ENCODE measurements around the gene KCNAB1. TPM values are rescaled to one million over a fixed set of nuclear protein-coding genes. Genes with fewer than 3 reads are reported as not detected.
"Not testable (repeated sequence)": the region's sequence is repeated elsewhere in the genome, so short reads cannot be mapped to it uniquely, and the experiment has no call there.

KCNAB1 gene
- total and polyA plus RNA-seq, 2 donors (not counting 1 experiment from before 2014, with no cell fraction given): not detected

DNA sequence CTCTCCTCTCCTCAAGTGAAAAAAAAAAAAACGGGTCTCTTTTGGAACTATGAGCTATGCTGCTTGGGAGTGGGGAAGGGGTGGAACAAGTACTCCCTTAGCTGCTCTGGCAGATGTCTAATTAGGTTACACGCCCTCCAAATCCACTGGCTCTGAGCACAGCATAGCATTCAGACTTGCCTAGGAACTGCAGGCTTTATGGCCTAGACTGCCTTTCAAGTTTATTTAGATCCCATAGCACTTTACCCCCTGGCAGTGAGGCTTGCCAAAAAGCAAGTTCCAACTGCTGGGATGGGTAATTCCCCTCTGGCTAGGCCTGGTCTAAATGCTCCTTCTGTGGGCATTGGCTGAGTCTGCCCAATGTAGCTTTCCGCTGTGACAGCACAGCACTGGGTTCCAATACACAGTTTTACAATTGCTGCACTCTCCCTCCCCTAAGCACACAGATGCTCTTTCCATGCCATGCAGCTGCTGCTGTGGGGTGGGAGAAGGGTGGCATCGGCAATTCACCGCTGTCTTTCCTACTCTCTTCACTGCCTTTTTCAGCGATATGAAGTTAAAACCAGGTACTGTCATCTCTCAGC, 152.8 kb downstream of the KCNAB1 start:
- POLR2A ChIA-PET: no interaction called here
- CTCF ChIA-PET: no interaction called here
- H4K20me1 ChIP-seq (ENCODE audit: control insufficient read depth, insufficient read depth, low read length, poor library complexity, severe bottlenecking): no peaks in the 10 kb centered on the region
- Mint-ChIP-seq H3K4me1 (no peaks in the 10 kb centered on the region), H3K27me3 (peaks cover 26% of the 10 kb centered on the region), H3K27ac (no peak overlapping the region), H3K9me3 (ENCODE audit: insufficient read depth) (no peaks in the 10 kb centered on the region), H3K4me3 (no peak overlapping the region)
- H3K9me3 ChIP-seq (ENCODE audit: control extremely low read depth in 1 of 3, control insufficient read depth in 2 of 3, insufficient read depth in 1 of 3, low read length in 2 of 3): peaks cover 0 to 11% (median 2%) of the 10 kb centered on the region in 3 donors
- DNase-seq (no peak), ATAC-seq (ENCODE audit: low read depth) (no peak)
- WGBS (ENCODE audit: insufficient coverage): 100% methylated on average over 1 of the region's 6 CpGs
- H3K4me2 ChIP-seq (replicated peaks; ENCODE audit: low read depth, low read length, poor library complexity, severe bottlenecking): no peak overlapping the region
- H3K4me3 ChIP-seq (ENCODE audit: control extremely low read depth in 1 of 5, extremely low read depth in 1 of 5, insufficient read depth in 1 of 5, low read depth in 2 of 5, low read length in 4 of 5): no peak overlapping the region
- H3K4me1 ChIP-seq (ENCODE audit: control insufficient read depth in 2 of 2, insufficient read depth in 2 of 2, low read length in 2 of 2): no peaks in the 10 kb centered on the region
- no peaks in the 10 kb centered on the region for H3K36me3 ChIP-seq (replicated peaks in 1 of 2; ENCODE audit: control extremely low read depth in 1 of 2, control insufficient read depth in 1 of 2, extremely low read depth in 1 of 2, insufficient read depth in 2 of 2, low read length in 1 of 2)
- no peak overlapping the region for H3K9ac ChIP-seq (ENCODE audit: low read length)
- TF ChIP-seq, protein P1, sequence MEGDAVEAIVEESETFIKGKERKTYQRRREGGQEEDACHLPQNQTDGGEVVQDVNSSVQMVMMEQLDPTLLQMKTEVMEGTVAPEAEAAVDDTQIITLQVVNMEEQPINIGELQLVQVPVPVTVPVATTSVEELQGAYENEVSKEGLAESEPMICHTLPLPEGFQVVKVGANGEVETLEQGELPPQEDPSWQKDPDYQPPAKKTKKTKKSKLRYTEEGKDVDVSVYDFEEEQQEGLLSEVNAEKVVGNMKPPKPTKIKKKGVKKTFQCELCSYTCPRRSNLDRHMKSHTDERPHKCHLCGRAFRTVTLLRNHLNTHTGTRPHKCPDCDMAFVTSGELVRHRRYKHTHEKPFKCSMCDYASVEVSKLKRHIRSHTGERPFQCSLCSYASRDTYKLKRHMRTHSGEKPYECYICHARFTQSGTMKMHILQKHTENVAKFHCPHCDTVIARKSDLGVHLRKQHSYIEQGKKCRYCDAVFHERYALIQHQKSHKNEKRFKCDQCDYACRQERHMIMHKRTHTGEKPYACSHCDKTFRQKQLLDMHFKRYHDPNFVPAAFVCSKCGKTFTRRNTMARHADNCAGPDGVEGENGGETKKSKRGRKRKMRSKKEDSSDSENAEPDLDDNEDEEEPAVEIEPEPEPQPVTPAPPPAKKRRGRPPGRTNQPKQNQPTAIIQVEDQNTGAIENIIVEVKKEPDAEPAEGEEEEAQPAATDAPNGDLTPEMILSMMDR (IDR thresholded peaks at IDR 0.05): no peak
- no peak for TF ChIP-seq EZH2 (IDR thresholded peaks at IDR 0.05; ENCODE audit: borderline replicate concordance, insufficient read depth, low read depth, low read length, poor library complexity, severe bottlenecking)
- H3K27me3 ChIP-seq (replicated peaks in 1 of 4; ENCODE audit: control extremely low read depth in 1 of 4, control insufficient read depth in 3 of 4, insufficient read depth in 4 of 4, low read length in 3 of 4): peaks cover 0 to 2% (median 0%) of the 10 kb centered on the region in 4 experiments
- no peak overlapping the region for H3K27ac ChIP-seq (ENCODE audit: low read length in 2 of 2)
- H3K79me2 ChIP-seq (ENCODE audit: control insufficient read depth, insufficient read depth, low read length): no peaks in the 10 kb centered on the region
- H2AFZ ChIP-seq (ENCODE audit: insufficient read depth, low read depth, low read length, poor library complexity, severe bottlenecking): no peak overlapping the region
- intact Hi-C loops (cut with micrococcal nuclease): no loop called here

DNA sequence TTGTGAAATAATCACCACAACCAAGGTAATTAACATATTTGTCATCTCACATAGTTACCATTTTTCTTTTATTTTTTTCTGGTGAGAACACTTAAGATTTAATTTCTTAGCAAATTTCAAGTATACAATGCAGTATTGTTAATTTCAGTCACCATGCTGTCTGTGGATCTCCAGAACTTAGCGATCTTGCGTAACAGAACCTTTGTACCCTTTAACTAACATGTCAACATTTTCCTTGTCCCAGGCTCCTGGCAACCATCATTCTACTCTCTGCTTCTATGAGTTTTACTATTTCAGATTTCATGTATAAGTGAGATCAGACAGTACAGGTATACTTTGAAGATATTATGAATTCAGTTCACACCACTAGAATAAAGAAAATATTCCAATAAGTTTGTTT, 154.4 kb downstream of the KCNAB1 start:
- Histone ChIP-seq H3K9me3 (ENCODE audit: control extremely low read depth in 1 of 3, control insufficient read depth in 2 of 3, insufficient read depth in 1 of 3, low read length in 2 of 3) (peaks cover 0 to 11% (median 2%) of the 10 kb centered on the region in 3 donors), H3K4me1 (ENCODE audit: control insufficient read depth in 2 of 2, insufficient read depth in 2 of 2, low read length in 2 of 2) (no peaks in the 10 kb centered on the region), H3K4me3 (ENCODE audit: control extremely low read depth in 1 of 5, extremely low read depth in 1 of 5, insufficient read depth in 1 of 5, low read depth in 2 of 5, low read length in 4 of 5) (no peak overlapping the region), H3K4me2 (replicated peaks; ENCODE audit: low read depth, low read length, poor library complexity, severe bottlenecking) (no peak overlapping the region), H3K9ac (ENCODE audit: low read length) (no peak overlapping the region), H3K79me2 (ENCODE audit: control insufficient read depth, insufficient read depth, low read length) (no peaks in the 10 kb centered on the region), H3K27me3 (replicated peaks in 1 of 4; ENCODE audit: control extremely low read depth in 1 of 4, control insufficient read depth in 3 of 4, insufficient read depth in 4 of 4, low read length in 3 of 4) (peaks cover 0 to 2% (median 0%) of the 10 kb centered on the region in 4 experiments), H4K20me1 (ENCODE audit: control insufficient read depth, insufficient read depth, low read length, poor library complexity, severe bottlenecking) (no peaks in the 10 kb centered on the region), H3K27ac (ENCODE audit: low read length in 2 of 2) (no peak overlapping the region), H2AFZ (ENCODE audit: insufficient read depth, low read depth, low read length, poor library complexity, severe bottlenecking) (no peak overlapping the region), H3K36me3 (replicated peaks in 1 of 2; ENCODE audit: control extremely low read depth in 1 of 2, control insufficient read depth in 1 of 2, extremely low read depth in 1 of 2, insufficient read depth in 2 of 2, low read length in 1 of 2) (no peaks in the 10 kb centered on the region)
- Mint-ChIP-seq H3K27ac (no peak overlapping the region), H3K9me3 (ENCODE audit: insufficient read depth) (no peaks in the 10 kb centered on the region), H3K4me3 (no peak overlapping the region), H3K4me1 (no peaks in the 10 kb centered on the region), H3K27me3 (peaks cover 23% of the 10 kb centered on the region)
- no peak for ATAC-seq (ENCODE audit: low read depth)
- DNase-seq: no peak
- POLR2A ChIA-PET: no interaction called here
- CTCF ChIA-PET: no interaction called here
- WGBS (ENCODE audit: insufficient coverage): no CpG with 5 or more reads among the region's 2 CpGs
- TF ChIP-seq, protein P1 (IDR thresholded peaks at IDR 0.05): no peak
- no peak for TF ChIP-seq EZH2 (IDR thresholded peaks at IDR 0.05; ENCODE audit: borderline replicate concordance, insufficient read depth, low read depth, low read length, poor library complexity, severe bottlenecking)
- intact Hi-C loops (cut with micrococcal nuclease): no loop called here

DNA sequence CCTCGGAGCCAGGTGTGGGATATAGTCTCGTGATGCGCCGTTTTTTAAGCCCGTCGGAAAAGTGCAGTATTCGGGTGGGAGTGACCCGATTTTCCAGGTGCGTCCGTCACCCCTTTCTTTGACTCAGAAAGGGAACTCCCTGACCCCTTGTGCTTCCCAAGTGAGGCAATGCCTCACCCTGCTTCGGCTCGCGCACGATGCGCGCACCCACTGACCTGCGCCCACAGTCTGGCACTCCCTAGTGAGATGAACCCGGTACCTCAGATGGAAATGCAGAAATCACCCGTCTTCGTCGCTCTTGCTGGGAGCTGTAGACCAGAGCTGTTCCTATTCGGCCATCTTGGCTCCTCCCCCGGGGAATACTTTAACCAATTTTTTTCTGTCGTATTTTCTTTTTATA, 164.3 kb downstream of the KCNAB1 start:
- peaks cover 19% of the 10 kb centered on the region for H3K27me3 Mint-ChIP-seq
- H3K27ac ChIP-seq (ENCODE audit: low read length in 2 of 2); POLR2A ChIA-PET; H3K4me2 ChIP-seq (replicated peaks; ENCODE audit: low read depth, low read length, poor library complexity, severe bottlenecking); DNase-seq; H3K36me3 ChIP-seq (replicated peaks in 1 of 2; ENCODE audit: control extremely low read depth in 1 of 2, control insufficient read depth in 1 of 2, extremely low read depth in 1 of 2, insufficient read depth in 2 of 2, low read length in 1 of 2); H3K79me2 ChIP-seq (ENCODE audit: control insufficient read depth, insufficient read depth, low read length); H3K9me3 Mint-ChIP-seq (ENCODE audit: insufficient read depth); H3K4me1 ChIP-seq (ENCODE audit: control insufficient read depth in 2 of 2, insufficient read depth in 2 of 2, low read length in 2 of 2); H3K4me1 Mint-ChIP-seq; CTCF ChIA-PET; H3K4me3 Mint-ChIP-seq; intact Hi-C loops (cut with micrococcal nuclease); H3K4me3 ChIP-seq (ENCODE audit: control extremely low read depth in 1 of 5, extremely low read depth in 1 of 5, insufficient read depth in 1 of 5, low read depth in 2 of 5, low read length in 4 of 5); H2AFZ ChIP-seq (ENCODE audit: insufficient read depth, low read depth, low read length, poor library complexity, severe bottlenecking); H3K27me3 ChIP-seq (replicated peaks in 1 of 4; ENCODE audit: control extremely low read depth in 1 of 4, control insufficient read depth in 3 of 4, insufficient read depth in 4 of 4, low read length in 3 of 4); H3K27ac Mint-ChIP-seq; H4K20me1 ChIP-seq (ENCODE audit: control insufficient read depth, insufficient read depth, low read length, poor library complexity, severe bottlenecking); H3K9me3 ChIP-seq (ENCODE audit: control extremely low read depth in 1 of 3, control insufficient read depth in 2 of 3, insufficient read depth in 1 of 3, low read length in 2 of 3); H3K9ac ChIP-seq (ENCODE audit: low read length); ATAC-seq (ENCODE audit: low read depth): not testable (repeated sequence)
- WGBS (ENCODE audit: insufficient coverage): 99% methylated on average over 20 of the region's 24 CpGs

Data from B cell (primary cell).